NCI-H1417 treated with DMSO at 0.1 percent for 48 hours (cell line): Measurements from ENCODE around the gene SLC9A6.
"Not testable (repeated sequence)": the region's sequence is repeated elsewhere in the genome, so short reads cannot be mapped to it uniquely, and the experiment has no call there.

Source experiments
- DNase-seq: peaks from one replicate; lab custom pipeline; 2025; lab: John Stamatoyannopoulos, UW

Gene SLC9A6

DNA sequence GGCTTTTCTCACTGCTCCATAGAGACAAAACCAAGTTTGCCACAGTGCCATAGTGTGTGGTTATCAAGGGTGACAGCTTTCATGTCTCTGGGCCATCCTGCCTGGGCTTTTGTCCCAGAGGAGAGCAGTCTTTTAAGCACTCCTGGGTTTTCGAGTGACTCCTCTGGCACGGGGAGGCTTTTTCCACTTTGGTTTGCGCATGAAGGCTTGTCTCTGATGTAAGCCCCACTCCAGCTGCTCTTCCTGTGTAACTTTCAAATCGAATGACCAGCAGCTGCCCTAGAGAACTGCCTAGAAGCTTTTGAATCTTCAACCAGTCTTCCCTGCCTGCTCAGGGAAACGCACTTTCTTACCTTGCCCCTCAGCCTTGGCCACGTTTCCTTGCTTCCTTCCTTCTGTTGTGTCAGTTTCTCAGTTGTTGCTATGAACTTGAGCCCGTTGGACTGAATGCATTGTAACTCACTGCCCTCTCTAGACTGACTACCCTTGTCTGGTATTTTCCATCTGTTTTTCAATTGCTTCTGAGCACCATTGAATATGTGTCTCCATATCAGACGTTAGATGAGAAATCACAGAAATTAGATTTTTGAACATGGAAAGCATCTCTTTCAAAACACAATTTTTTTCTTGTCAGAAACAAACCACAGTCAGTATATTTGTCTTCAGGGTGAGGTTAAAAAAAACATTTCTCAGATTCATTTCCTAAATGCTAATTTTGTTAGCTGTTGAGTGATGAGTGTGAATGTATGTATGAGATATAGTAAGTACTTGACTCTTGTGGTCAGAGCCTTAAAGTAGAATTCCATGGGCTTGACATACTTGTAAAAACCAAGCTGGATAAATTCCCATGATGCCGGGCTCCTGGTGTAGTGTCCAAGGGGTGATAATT is 45.3 kb downstream of the SLC9A6 start:
- no peak for DNase-seq

DNA sequence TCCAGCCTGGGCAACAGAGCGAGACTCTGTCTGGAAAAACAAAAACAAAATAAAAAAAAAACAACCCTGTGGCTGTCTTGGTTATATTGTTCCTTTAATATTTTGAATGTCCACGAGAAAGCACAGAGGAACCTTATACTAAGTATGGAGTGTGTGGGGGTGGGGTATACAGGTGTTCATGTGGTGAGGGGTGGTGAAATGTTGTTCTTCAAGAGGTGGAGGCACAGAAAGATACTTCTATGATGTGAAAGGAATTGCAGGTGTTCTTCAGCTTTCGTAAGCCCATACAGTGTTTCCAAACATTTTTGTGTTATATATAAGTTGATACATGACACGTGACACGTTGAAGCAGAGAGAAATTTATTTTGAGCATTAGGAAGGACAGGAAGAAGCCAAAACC is 46.4 kb downstream of the SLC9A6 start:
- no peak for DNase-seq

DNA sequence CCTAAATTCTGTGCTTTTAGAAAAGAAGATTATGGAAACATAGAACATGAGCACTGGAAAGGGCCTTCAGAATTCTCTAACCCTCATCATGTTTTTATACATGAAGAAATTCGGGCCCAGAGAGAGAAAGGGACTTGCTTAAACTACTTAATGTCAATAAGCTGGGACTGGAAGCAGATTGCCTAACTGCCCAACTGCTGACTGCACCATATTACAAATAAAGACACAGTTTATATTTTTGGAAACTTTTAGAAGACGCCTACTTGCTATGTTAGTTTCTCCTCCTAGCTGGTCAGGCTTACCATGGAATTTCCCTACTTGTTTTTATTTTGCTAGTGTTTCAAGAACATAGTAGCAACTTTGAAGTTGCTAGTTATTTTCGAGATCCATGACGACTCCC is 47.1 kb downstream of the SLC9A6 start:
- no peak for DNase-seq

DNA sequence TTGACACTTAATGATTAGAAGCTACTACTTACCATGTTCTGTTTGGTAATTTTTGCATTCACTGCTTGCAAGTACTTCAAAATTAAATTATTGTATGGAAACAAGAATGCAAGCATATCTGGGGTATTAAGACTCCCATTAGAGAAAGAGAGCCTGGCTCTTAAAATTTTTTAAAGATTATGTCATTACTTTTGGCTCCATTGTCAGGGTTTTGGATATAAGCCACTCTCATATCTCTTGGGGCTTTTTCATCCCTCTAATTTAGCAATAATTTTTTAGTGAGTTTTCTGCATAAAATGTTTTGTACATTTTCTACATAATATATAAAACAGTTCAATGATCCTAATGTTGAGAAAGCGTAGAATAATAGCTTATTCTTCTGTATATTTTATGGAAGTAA is 49.4 kb downstream of the SLC9A6 start:
- no peak for DNase-seq

DNA sequence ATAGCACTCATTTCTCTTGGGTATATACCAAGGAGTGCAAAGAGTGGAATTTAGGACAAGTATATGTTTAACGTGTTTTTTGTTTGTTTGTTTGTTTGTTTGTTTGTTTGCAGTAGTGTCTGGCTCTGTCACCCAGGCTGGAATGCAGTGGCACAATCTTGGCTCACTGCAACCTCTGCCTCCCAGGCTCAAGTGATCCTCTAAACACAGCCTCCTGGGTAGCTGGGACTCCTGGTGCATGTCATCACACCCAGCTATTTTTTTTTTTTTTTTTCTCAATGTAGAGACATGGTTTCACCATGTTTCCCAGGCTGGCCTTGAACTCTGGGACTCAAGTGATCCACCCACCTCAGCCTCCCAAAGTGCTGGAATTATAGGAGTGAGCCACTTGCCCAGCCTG is 50.4 kb downstream of the SLC9A6 start:
- DNase-seq: no peak

DNA sequence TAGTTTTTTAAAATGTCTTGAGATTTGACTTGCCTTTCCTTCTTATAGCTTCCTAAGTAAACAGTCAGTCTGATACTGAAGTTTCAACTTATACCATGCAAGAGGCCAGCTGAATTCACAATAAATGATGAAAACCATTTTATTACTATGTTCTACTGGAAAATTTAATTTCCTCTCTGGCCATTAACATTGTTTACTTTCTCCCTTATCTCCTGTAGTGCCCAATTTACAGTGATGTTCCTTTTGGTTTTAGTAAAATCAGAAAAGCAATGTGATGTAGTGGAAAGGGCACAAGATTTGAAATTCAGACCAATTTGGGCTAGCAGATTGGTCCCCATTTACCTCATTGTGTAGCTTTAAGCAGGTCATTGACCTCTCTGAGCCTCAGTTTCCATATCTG is 54.2 kb downstream of the SLC9A6 start:
- no peak for DNase-seq

DNA sequence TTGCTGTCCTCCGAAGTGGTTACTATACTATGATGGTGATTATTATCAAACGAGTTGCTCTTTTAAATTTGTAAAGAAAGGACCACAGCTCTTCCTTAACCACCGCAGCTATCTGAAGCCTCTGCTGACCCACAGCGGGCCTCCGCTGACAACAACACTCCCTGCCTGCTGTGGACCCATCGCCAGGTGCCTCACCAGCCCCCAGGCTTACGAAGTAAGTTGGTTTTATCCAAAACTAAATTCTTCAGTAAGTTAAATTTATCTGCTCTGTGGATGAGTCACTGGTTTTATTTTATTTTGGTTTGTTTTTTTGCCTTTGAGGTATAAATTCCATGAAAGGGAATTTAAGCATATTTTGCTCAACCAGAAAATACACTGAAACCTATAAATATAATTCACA is 54.7 kb downstream of the SLC9A6 start:
- no peak for DNase-seq

DNA sequence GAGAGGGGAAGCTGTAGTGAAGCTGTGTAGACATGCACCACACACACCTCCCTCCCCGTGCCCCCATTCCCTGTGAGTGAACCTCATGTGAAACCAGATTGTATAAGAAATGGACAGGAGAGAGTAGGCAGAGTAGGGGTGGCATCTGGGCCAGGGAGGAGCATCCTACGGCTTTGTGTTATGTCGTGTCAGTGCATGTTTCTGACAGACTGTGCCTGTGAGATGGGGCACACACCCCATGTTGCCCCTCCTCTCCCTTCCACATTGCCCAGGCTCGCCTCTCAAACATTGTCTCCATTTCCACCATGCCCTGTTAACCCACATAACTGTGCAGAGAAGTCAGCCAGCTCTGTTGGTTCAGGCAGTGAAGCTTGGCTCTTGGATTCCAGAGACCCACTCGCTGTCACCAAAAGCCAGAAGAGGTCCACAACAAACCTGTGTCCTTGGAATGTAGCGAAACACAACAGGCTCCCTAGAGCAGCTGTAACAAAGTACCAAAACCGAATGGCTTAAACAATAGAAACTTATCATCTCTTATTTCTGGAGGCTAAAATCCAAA is 56.1 kb downstream of the SLC9A6 start:
- no peak for DNase-seq

DNA sequence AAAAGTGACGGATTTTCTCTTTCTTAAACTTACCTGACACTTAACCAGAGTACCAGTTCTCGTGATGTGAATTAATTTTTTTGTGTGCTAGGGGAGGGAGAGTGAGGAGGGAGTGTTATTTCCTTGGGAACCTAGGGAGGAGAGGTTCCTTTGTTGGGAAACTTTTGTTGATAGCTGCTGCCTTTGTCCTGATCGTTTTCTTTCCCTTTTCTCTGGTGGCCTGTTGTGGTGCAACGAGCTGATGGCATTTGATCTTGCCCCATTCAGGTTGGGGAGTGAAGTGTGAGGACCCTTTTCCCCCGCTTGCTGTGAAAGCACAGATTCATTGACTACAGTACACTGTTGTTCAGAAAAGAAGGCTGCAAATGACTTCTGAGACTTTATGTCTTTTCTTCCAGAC is 59.8 kb downstream of the SLC9A6 start:
- DNase-seq: no peak

DNA sequence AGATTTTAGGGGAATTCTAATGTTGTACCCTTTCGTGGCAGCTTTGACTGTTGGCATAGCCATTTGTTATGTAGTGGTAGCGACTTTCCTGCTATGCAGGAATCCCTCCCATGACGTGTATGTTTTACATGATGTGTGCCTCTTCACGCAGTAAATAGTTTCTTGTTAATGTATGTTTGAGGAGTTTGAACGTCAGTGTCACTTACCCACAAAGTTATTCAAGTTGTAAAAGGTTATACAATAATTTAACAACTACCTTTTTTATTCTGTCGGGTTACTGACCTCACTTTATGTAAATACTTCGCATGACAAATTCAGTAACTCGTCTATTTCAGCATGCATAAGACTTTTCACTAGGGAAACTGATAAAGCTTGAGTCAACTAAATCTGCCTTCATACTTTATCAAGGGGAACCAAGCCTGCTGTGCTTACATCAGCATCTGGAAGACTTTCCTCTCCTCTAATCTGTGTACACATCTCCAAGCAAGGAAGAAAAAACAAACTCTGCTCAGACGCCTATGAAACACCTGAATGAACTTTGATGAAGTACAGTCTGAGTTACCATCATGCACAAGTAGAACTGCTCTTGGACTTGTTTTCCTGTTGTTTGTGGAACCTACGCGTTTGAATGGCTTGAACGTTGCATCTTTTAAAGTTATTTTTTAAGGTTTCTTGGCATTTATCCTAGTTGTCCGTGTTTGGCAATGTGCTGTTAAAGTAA is 61.2 kb downstream of the SLC9A6 start:
- no peak for DNase-seq

DNA sequence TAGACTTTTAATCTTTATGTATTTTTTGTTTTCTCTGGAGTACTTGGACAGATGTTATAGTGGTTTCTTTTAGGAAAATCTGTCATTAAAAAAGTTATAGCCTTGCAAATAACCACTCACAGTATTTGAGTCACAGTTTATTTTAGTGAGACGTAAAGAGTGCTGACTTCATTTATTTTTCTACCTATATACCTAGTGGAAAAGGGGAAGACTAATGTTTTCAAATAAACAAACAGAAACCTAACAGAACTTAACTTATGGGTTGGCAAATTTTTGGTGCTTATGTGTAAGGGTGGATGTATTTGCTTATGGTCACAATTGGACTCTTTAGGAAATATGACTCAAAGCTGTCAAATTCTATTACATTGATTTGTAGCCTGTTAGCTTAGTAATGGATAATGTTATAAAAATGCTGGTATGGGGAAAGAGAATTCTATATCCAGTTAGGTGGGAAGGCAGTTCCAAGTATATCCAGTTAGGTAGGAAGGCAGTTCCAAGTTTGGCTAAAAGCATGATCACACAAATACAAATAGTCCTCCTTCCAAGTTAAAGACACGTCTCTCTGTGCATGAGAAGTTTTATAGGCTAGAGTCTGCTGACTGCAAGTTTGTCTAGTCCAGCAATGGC is 61.9 kb downstream of the SLC9A6 start:
- DNase-seq: no peak

DNA sequence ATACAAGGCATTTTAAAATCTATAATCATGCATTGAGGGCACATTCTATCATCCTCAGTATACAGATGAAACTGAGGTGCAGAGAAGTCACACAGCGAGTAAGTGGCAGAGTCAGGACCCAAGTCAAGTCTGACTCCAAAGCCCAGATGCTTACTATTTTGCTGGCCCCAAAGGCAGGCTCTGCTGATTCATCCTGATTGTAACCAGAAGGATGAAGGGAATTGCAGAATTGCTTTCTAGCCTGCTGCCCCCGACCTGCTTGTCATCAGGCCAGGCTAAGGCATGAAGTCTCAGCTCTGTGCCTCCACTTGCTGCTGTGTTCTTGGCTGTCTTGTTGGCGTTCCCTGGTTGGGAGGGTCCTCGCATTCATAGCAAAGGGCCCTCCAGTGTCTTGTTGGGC is 62.7 kb downstream of the SLC9A6 start:
- no peak for DNase-seq

DNA sequence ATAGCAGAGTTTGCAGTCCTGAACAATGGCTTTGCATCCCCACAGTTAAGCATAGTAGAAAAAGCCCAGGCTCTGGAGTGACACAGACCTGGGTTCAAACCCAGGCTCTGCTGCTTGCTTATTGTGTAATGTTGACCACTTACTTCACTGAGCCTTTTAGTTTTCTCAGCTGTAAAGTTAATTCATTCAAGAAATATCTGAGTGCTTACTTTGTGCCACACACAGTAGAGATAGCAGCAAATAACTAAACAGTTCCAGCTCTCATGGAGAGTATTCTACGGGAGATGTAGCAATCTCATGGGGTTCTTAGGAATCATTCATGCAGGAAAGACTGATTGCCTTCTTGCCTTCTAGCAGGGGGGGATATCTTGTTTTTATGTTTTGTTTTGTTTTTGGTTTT is 63.2 kb downstream of the SLC9A6 start:
- no peak for DNase-seq

DNA sequence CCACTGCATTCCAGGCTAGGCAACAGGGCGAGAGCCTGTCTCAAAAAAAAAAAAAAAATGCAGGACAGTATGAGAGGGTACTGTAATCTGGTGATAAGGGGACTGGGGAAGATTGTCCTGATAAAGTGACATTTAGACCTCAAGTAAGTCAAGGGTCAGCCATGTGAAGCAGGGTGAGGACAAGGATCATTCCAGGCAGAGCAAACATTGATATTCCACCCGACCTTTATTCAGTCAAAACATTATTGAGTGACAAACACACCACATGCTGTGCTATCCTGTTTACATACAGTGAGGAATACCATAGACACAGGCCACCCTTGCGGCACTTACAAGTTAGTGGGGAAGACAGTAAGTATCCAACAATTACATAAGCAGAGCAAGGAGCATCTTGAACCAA is 64.4 kb downstream of the SLC9A6 start:
- no peak for DNase-seq

DNA sequence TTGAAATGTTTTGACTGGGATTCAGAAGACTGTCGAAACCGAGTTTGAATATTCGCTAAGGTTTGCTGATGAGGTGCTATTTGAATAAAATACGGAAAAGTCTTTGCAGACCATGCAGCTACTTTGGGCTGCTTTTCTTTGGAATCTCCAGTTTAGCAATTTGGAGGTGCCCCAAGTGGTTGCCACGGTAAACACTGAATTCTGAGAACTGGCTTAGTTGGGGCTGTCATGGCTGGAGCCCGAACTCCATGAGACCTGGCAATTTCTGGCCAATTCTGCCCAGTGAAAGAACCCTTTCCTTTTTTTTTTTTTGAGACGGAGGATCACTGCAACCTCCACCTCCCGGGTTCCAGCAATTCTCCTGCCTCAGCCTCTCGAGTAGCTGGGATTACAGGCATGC is 65.6 kb downstream of the SLC9A6 start:
- DNase-seq: not testable (repeated sequence)

DNA sequence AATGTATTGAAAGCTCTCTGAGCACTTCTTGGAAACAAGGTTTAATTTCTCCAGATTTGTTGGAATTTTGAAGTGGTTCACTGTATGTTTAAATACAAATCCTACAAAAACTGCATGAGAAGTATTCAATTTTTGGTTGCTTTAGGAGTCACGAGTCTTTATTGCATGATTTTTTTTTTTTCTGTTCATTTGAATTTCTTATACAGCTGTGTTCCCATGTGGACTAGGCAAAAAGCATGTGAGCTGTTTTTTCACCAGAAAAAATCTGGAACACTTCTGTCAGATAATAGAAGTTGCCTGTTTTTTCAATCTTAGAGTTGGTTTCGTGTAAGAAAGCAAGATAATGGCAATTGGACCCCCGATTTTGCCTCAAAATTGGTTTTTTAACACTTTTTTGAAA is 66.4 kb downstream of the SLC9A6 start:
- no peak for DNase-seq

DNA sequence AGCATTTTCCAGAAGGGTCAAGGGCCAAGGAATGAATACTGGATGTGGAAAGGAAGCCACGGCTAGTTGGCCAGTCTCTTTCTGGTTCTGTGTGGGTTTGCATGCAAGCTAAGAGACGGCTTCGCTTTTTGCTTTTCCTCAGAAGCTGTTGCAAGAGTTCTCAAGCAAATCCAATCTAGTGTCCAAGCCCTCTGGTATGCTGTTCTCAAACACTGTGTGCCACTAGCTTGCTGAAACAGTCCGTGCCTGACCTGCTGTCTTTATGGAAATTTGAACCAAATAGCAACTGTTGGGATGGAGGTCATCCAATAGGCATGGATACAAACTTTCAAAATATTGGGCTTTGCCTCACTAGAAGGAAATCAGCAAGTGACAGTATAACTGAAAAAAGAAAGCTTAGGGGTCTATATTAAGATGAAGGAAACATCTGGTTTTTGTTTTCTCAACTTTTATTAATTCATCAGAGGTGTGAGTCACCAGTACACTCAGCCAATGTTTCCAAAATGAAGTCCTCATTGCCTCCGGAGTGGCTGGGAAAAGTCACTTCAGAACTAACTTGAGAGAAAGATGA is 70.5 kb downstream of the SLC9A6 start:
- no peak for DNase-seq

DNA sequence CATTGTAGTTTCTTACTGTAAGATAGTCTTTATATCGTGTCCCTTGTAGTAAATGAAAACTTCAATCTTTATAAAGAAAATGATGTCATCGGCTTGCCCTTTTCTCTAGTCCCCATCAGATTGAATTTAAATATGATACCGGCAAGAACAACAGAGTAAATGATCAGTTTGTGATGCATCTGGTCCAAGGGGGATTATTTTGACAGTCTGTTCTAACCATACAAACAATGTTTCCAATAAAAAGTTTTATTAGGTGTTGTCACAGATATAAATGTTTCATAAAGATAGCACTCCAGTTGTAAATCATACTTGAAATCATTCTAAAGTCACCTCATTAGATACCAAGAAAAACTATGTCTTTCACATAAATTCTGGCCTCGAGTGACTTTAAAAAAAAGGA is 72.3 kb downstream of the SLC9A6 start:
- DNase-seq: no peak

DNA sequence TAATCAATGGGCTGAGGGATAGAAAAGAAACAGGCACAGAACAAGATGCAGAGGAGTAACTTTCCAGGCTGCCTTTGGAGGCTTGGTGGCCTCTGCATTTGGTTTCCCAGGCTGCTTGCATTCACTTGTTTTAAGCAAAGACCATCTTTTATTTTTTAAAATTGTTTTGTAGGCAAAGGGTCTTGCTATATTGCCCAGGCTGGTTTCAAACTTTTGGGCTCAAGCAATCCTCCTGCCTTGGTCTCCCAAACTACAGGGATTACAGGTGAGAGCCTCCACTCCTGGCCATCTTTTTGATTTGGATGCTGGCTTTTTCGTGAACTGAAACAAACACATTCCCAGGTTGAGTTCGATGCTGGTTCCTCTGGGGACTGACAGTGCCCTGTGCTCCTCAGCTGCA is 74.1 kb downstream of the SLC9A6 start:
- DNase-seq: no peak

DNA sequence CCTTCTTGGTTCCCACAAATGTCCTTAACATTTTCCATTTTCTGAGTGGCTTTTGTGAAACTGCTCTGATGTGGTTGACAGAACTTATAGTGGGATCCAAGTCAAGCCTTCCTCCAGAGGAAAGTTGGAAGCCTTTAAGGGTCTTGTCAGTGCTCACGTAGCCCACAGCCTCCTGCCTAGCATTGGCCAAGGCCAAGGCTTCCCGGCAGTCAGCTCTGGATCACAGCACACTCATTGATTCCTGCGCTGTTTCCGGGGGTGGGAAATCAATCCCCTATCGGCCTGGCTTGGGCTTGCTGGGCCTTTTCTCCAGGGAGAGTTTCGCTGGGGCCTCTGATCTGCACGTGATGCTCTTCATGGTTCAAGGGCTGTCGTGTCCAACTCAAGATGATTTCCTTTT is 76.1 kb downstream of the SLC9A6 start:
- DNase-seq: no peak

DNA sequence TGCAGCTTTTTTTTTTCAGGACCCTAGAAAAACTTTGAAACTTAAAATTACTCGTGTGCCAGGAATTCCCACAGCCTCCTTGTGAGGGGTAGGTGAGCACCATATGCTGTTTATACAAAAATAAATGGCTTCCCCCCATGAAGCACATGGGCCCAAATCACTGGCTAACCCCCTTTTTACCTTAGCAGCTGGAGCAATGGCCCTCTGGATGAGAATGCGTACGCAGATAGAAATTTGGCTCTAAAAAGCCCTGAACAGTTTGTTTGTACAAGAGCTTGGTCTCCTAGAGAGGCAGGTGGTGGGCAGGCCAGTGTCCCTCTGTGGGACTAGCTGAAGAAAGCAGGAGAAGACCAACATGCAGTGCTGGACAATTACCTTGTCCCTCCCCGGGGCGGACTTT is 76.5 kb downstream of the SLC9A6 start:
- no peak for DNase-seq

DNA sequence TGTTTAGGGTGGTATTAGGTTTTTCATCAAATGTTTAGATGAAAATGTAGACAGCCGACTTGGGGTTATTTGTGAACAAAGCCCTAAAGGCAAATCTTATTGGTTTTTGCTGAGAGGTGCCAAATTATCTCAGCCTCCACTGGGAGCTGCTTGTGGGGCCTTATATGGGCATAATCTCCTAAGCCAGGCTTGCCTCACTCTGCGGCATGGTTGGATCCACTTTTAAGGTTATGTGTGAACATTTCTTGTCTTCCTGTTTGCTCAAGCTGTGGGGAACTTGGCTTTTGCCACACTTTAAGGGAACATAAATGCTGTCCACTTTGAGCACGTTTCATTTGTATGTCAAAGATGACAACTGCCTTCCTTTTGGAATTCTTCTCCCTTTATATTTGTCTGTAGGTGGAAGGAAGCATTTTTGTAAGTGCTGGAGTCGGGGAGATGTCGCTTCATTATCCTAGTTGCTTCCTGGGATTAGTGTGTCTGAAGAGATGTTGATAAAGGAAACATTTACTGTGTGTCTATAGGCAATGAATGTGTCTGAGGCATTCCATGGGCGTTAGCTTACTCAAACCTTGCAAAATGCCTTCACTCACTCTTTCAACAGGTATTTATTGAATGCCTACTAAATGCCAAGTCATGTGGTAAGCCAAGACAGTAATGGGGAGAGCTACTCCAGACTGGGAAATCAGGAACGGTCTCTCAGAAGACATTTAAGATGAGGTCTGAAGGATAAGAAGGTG is 78.3 kb downstream of the SLC9A6 start:
- DNase-seq: no peak
